Fibroblast of skin of abdomen (primary cell): ENCODE data around the gene PRIM1.
"Not testable (repeated sequence)": the region's sequence is repeated elsewhere in the genome, so short reads cannot be mapped to it uniquely, and the experiment has no call there.

ENCODE experiments used
- DNase-seq: peaks from one replicate; pipeline ENCODE4 v3.0.0-alpha.2; 2013

The PRIM1 gene

GRCh38 chr12:56716933-56717880, 34.9 kb downstream of the PRIM1 start:
- DNase-seq: no peak

GRCh38 chr12:56716458-56716857, 35.7 kb downstream of the PRIM1 start:
- DNase-seq: no peak

DNA sequence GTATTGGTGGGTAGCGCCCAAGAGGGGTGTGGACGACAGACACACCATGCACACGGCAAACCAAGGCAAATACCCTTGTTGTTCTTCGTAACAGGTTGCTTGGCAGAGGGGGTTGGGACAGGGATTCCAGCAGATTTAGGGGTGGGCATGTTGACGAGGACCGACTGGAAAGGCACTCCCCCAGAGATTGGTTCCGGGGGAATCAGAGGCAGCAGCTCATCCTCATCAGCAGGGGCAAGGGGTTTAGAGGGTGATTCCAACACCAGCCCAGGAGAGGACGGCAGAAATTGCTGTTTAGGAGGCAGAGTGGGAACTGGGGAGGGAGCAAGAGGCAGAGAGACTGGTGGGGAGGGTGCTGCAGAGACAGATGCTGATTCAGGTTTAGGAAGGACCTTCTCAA, 36.3 kb downstream of the PRIM1 start:
- no peak for DNase-seq

- no peak for DNase-seq
Measured at GRCh38 chr12:56714431-56714929, 37.6 kb downstream of the PRIM1 start.

GRCh38 chr12:56713345-56713744, 38.8 kb downstream of the PRIM1 start:
- DNase-seq: no peak

- DNase-seq: no peak
Measured at GRCh38 chr12:56709759-56710376, 42.3 kb downstream of the PRIM1 start.

- not testable (repeated sequence) for DNase-seq
Measured at GRCh38 chr12:56704522-56704921, 47.6 kb downstream of the PRIM1 start.

GRCh38 chr12:56699020-56699661, 53.0 kb downstream of the PRIM1 start:
- DNase-seq: no peak

- DNase-seq: no peak
Measured at GRCh38 chr12:56695327-56696101, 56.6 kb downstream of the PRIM1 start.

GRCh38 chr12:56694161-56694560, 58.0 kb downstream of the PRIM1 start:
- no peak for DNase-seq

DNA sequence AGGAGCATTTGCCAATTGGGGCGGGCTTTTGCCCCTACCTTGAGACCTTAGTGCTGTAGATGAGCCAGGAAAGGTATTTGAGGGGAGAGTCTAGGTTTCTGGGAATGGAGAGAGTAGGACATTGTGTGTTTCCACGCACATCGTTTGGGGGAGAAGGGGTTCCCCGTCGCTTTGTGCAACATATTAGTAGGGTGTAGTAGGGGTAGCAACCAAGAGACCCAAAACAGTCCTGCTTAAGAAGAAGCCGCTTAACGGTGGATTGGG, 63.3 kb downstream of the PRIM1 start:
- DNase-seq: no peak

DNA sequence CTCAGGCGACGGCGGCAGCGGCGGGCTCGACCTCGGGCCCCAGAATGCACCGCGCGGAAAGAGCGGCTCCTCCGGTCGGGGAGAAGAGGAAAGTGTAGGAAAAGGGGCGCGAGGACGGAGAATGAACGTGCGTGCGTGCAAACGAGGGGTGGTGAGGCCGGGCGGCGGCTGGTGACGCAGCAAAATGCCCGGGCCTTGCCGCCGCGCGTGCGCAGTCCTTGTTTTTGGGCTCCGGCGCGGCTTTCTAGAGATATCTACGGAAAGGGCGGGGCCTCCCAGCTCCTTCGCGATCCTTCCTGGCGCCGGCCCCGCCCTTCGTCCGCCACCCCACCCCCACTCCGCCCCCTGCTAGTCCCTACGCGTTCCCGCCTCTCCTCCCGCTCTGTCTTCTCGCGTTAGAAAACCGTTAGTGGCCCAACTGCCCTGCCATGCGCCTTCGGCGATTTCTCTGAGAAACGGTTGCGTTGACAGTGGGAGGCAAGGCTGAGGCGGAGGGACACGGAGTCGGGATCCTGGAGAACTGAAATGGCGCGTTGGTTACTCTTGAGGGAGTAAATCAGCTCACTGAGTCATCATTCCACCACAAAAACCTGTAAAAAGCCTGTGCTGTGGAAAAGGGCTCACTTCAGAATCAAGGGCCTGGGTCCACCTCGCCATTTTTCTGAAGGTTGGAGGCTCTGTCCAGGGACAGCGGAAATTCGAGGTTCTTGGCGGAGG, 63.8 kb downstream of the PRIM1 start, which contains the start of gene PTGES3:
PTGES3 (minus strand) TSS at position 156 of the 717 bp plus-strand sequence. CDS start 285 bp downstream, outside the sequence.
- DNase-seq: peak; percentile 98

GRCh38 chr12:56687223-56688128, 64.6 kb downstream of the PRIM1 start:
- no peak for DNase-seq

GRCh38 chr12:56684745-56685359, 67.3 kb downstream of the PRIM1 start:
- DNase-seq: no peak

GRCh38 chr12:56682323-56682722, 69.8 kb downstream of the PRIM1 start:
- DNase-seq: no peak
